ENCODE measurements around the gene ARFRP1. TPM values are rescaled to one million over a fixed set of nuclear protein-coding genes. Genes with fewer than 3 reads are reported as not detected.
A peak's percentile ranks its signal among the peaks of the same experiment; 100 is the strongest.

The ARFRP1 gene
- total and polyA plus RNA-seq, 2 of the 13 experiments (the other 11 are each of a cell fraction or from before 2014, with no cell fraction given) = 32.0 to 51.1 TPM

DNA sequence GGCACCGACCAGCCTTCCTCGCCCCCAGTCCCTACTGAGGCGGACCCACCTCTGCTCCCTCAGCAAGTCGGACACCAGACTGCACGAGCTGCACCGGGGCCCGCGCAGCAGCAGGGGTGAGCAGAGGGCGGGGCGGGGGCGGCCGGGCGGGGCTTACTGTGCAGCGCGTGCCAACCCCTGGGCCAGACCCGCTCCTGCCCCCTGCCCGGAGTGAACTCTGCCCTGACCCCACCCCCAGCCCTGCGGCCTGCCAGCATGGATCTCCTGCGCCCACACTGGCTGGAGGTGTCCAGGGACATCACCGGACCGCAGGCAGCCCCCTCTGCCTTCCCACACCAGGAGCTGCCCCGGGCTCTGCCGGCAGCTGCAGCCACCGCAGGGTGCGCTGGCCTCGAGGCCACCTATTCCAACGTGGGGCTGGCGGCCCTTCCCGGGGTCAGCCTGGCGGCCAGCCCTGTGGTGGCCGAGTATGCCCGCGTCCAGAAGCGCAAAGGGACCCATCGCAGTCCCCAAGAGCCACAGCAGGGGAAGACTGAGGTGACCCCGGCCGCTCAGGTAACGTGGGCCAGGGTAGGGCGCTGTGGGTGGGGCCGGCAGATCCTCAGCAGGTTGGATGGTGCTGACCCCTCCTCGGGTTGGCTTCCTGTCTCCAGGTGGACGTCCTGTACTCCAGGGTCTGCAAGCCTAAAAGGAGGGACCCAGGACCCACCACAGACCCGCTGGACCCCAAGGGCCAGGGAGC lies 30.3 kb upstream of the ARFRP1 start (continued):
- TF ChIP-seq TMF1 (CRISPR knock-in tag; IDR thresholded peaks at IDR 0.05; ENCODE audit: low read depth) (peak; percentile 96), ZNF737 (CRISPR knock-in tag; IDR thresholded peaks at IDR 0.05; ENCODE audit: borderline replicate concordance) (peak; percentile 87), FOXA3 (CRISPR knock-in tag; IDR thresholded peaks at IDR 0.05) (peak; percentile 41; the same call in 1 of the 2 replicates), ARNT2 (CRISPR knock-in tag; IDR thresholded peaks at IDR 0.05; ENCODE audit: low read depth) (peak; percentile 70)

DNA sequence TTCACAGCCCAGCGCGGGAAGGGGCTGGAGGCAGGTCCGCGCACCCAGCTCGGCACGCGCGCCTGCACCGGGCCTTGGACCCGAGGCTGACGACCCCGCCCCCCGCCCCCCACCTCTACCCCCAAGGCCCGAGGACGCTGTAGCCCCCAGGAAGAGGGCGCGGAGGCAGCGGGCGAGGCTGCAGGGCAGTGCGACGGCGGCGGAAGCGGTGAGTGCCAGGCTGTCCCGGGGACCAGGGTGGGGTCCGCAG lies 29.8 kb upstream of the ARFRP1 start:
- no peak for DNase-seq (ENCODE audit: low spot score)
- peaks cover 32% of the 10 kb centered on the region for H3K79me2 ChIP-seq (ENCODE audit: insufficient read depth, low read length)
- intact Hi-C loops (cut with micrococcal nuclease; ENCODE audit: unreplicated experiment) (loop anchor here (5.0 kb wide), 1 partner anchor 200 kb away; the partner anchor contains the start of gene PTK6), in situ Hi-C loops (cut with HindIII; ENCODE audit: extremely low pct_ligation_motif_present, low pct_unique_long_range_greater_than_20kb) (no loop called here)
- no peaks in the 10 kb centered on the region for H3K9me3 ChIP-seq (ENCODE audit: low read length)
- POLR2A ChIA-PET = interaction anchor here (0.5 to 7.3 kb wide), 22 partner anchors 10 to 298 kb away, joined by 3 to 190 read pairs (median 4); partner anchors contain the start of genes ARFRP1, C20orf204, GMEB2 and RTEL1
- H3K36me3 ChIP-seq (replicated peaks in 1 of 2; ENCODE audit: control insufficient read depth in 1 of 2, insufficient read depth in 2 of 2, low read length in 2 of 2) = peaks cover 31 to 41% of the 10 kb centered on the region in 2 experiments
- no peak for FAIRE-seq
- peak overlapping the region; percentile 93 for H3K27ac ChIP-seq (ENCODE audit: extremely low read length, insufficient read depth, low read length)
- WGBS (ENCODE audit: low lambda C conversion rate) = 4% methylated on average over 14 of the region's 26 CpGs
- BruUV-seq (replicated peaks) = no TSS peak
- peak overlapping the region; percentile 90 for H3K4me2 ChIP-seq (ENCODE audit: low read depth, low read length)
- no peak overlapping the region for H2AFZ ChIP-seq (ENCODE audit: low read length)
- H3K4me1 ChIP-seq (ENCODE audit: insufficient read depth, low read length) = peaks cover 56% of the 10 kb centered on the region
- CTCF ChIA-PET (ENCODE audit: low intra/inter-chr PET ratio, low total read pairs) = interaction anchor here (2.5 kb wide), 1 partner anchor 30 kb away, joined by 8 read pairs; the partner anchor contains the start of genes ARFRP1 and ZGPAT
- peak overlapping the region; percentile 72 for H3K9ac ChIP-seq (ENCODE audit: insufficient read depth, low read depth, low read length)
- peak overlapping the region; percentile 46 to 93 (median 85); a peak in 5 of 6 replicates for H3K4me3 ChIP-seq (replicated peaks in 1 of 3; ENCODE audit: insufficient read depth in 1 of 3, low read depth in 2 of 3, low read length in 3 of 3)
- ATAC-seq = no peak
- no peaks in the 10 kb centered on the region for H3K27me3 ChIP-seq (ENCODE audit: control insufficient read depth in 1 of 2, insufficient read depth in 2 of 2, low read length in 2 of 2)
- H4K20me1 ChIP-seq (ENCODE audit: insufficient read depth, low read length) = no peaks in the 10 kb centered on the region
- TF ChIP-seq PHF5A (CRISPR knock-in tag; IDR thresholded peaks at IDR 0.05; ENCODE audit: low read depth, unreplicated experiment) (peak; percentile 96), SALL1 (CRISPR knock-in tag; IDR thresholded peaks at IDR 0.05) (peak; percentile 34; the same call in 1 of the 2 replicates), YY1 (IDR thresholded peaks at IDR 0.05; ENCODE audit: insufficient read depth, insufficient replicate concordance, low read depth, low read length) (peak; percentile 64), ZNF292 (CRISPR knock-in tag; IDR thresholded peaks at IDR 0.05; ENCODE audit: borderline replicate concordance, low read depth) (0 out of 2 replicates have a peak, but pooled peaks have one; percentile 5), HNRNPK (IDR thresholded peaks at IDR 0.05; ENCODE audit: low read depth, low read length, poor library complexity, severe bottlenecking) (peak; percentile 24), ZNF557 (CRISPR knock-in tag; IDR thresholded peaks at IDR 0.05) (no peak), HNF4A (CRISPR knock-in tag; IDR thresholded peaks at IDR 0.05) (peak; percentile 36; the same call in 1 of the 2 replicates), ZFYVE20 (CRISPR knock-in tag; IDR thresholded peaks at IDR 0.05; ENCODE audit: borderline replicate concordance, low read depth) (0 out of 2 replicates have a peak, but pooled peaks have one; percentile 60), CHD2 (IDR thresholded peaks at IDR 0.05; ENCODE audit: low read depth, low read length) (no peak), CHCHD3 (CRISPR knock-in tag; IDR thresholded peaks at IDR 0.05) (peak; percentile 6; the same call in 1 of the 2 replicates), THYN1 (CRISPR knock-in tag; IDR thresholded peaks at IDR 0.05; ENCODE audit: borderline replicate concordance, low read depth) (no peak)
- TF ChIP-seq, protein P1, sequence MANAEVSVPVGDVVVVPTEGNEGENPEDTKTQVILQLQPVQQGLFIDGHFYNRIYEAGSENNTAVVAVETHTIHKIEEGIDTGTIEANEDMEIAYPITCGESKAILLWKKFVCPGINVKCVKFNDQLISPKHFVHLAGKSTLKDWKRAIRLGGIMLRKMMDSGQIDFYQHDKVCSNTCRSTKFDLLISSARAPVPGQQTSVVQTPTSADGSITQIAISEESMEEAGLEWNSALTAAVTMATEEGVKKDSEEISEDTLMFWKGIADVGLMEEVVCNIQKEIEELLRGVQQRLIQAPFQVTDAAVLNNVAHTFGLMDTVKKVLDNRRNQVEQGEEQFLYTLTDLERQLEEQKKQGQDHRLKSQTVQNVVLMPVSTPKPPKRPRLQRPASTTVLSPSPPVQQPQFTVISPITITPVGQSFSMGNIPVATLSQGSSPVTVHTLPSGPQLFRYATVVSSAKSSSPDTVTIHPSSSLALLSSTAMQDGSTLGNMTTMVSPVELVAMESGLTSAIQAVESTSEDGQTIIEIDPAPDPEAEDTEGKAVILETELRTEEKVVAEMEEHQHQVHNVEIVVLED (CRISPR knock-in tag; IDR thresholded peaks at IDR 0.05; ENCODE audit: borderline replicate concordance) = 0 out of 2 replicates have a peak, but pooled peaks have one; percentile 6
- TF ChIP-seq, protein P2, sequence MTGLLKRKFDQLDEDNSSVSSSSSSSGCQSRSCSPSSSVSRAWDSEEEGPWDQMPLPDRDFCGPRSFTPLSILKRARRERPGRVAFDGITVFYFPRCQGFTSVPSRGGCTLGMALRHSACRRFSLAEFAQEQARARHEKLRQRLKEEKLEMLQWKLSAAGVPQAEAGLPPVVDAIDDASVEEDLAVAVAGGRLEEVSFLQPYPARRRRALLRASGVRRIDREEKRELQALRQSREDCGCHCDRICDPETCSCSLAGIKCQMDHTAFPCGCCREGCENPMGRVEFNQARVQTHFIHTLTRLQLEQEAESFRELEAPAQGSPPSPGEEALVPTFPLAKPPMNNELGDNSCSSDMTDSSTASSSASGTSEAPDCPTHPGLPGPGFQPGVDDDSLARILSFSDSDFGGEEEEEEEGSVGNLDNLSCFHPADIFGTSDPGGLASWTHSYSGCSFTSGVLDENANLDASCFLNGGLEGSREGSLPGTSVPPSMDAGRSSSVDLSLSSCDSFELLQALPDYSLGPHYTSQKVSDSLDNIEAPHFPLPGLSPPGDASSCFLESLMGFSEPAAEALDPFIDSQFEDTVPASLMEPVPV (CRISPR knock-in tag; IDR thresholded peaks at IDR 0.05) = 0 out of 2 replicates have a peak, but pooled peaks have one; percentile 13
